ENCODE data around the gene EXOSC7.

- TF ChIP-seq EZH2phosphoT487 (IDR thresholded peaks at IDR 0.05; ENCODE audit: insufficient read depth, low read depth) (no peak), EZH2 (IDR thresholded peaks at IDR 0.05; ENCODE audit: insufficient read depth, poor library complexity, severe bottlenecking) (no peak)
These were observed 73.8 kb downstream of the EXOSC7 start for GRCh38 chr3:45049807-45050206.

All from GM23248 (cell line).